Neural cell (in vitro differentiated cells): Measurements from ENCODE around the gene HS3ST5. TPM values are rescaled to one million over a fixed set of nuclear protein-coding genes. Genes with fewer than 3 reads are reported as not detected.

Experiments
- H2AFZ ChIP-seq: fragments of 200-600, 300-800 bp; sonication (generic), shearing (Covaris generic); 2 replicates; pipeline ENCODE4 v1.6.0; 2014; ENCODE audit warnings: low read depth, mild to moderate bottlenecking, antibody characterized with exemption, low read length, moderate library complexity
- H3F3A ChIP-seq: fragments of 200-600 bp; shearing (Covaris generic); 2 replicates; pipeline ENCODE4 v1.6.1; 2016; ENCODE audit warnings: mild to moderate bottlenecking, moderate library complexity, mixed read lengths, antibody characterized with exemption, low read length; ENCODE audit not compliant: insufficient read depth, poor library complexity, severe bottlenecking
- H3K27ac ChIP-seq: fragments of 200-600, 300-800 bp; sonication (generic), shearing (Covaris generic); 2 replicates; pipeline ENCODE4 v1.5.1; 2014; ENCODE audit warnings: mild to moderate bottlenecking, low read length, moderate library complexity
- H3K27me3 ChIP-seq: fragments of 300-800, 200-600 bp; sonication (generic), shearing (Covaris generic); 2 replicates; pipeline ENCODE4 v1.6.0; 2014; ENCODE audit warnings: mild to moderate bottlenecking, low read depth, low read length, moderate library complexity; ENCODE audit not compliant: insufficient read depth
- H3K36me3 ChIP-seq: fragments of 300-800, 200-600 bp; sonication (generic), shearing (Covaris generic); 2 replicates; pipeline ENCODE4 v1.5.1; 2014; ENCODE audit warnings: mild to moderate bottlenecking, antibody characterized with exemption, low read length, moderate library complexity; ENCODE audit not compliant: insufficient read depth
- H3K4me2 ChIP-seq: fragments of 300-800, 200-600 bp; sonication (generic), shearing (Covaris generic); 2 replicates; pipeline ENCODE4 v1.6.0; 2014; ENCODE audit warnings: mild to moderate bottlenecking, low read length
- H3K4me3 ChIP-seq: fragments of 300-800, 200-600 bp; sonication (generic), shearing (Covaris generic); 2 replicates; pipeline ENCODE4 v1.5.1; 2014; ENCODE audit warnings: mild to moderate bottlenecking, low read length, moderate library complexity
- H3K79me2 ChIP-seq: fragments of 200-600 bp; shearing (Covaris generic); replicated peaks from 2 replicates; pipeline ENCODE4 v1.6.0; 2014; ENCODE audit warnings: mild to moderate bottlenecking, low read length, moderate library complexity; ENCODE audit not compliant: insufficient read depth
- H3K9ac ChIP-seq: fragments of 300-800, 200-600 bp; sonication (generic), shearing (Covaris generic); 2 replicates; pipeline ENCODE4 v1.6.1; 2016; ENCODE audit warnings: mild to moderate bottlenecking, low read length, mixed read lengths
- H3K9me2 ChIP-seq: fragments of 200-600 bp; shearing (Covaris generic); 2 replicates; pipeline ENCODE4 v1.6.1; 2016; ENCODE audit warnings: mild to moderate bottlenecking, low read length, mixed read lengths; ENCODE audit not compliant: insufficient read depth
- H3K9me3 ChIP-seq: fragments of 200-600, 300-800 bp; sonication (generic), shearing (Covaris generic); 2 replicates; pipeline ENCODE4 v1.6.1; 2016; ENCODE audit warnings: mild to moderate bottlenecking, mixed run types, low read length, moderate library complexity, mixed read lengths
- H4K20me1 ChIP-seq: fragments of 200-600 bp; shearing (Covaris generic); 2 replicates; pipeline ENCODE4 v1.6.1; 2016; ENCODE audit warnings: mild to moderate bottlenecking, mixed run types; ENCODE audit not compliant: insufficient read depth
- CTCF ChIP-seq: fragments of 450-650 bp; IDR thresholded peaks from 2 replicates; pipeline ENCODE4 v1.5.1; 2014; ENCODE audit warnings: antibody characterized with exemption, mild to moderate bottlenecking, moderate library complexity; ENCODE audit not compliant: poor library complexity, severe bottlenecking
- EP300 ChIP-seq: fragments of 450-650 bp; conservative IDR thresholded peaks from 2 replicates; pipeline ENCODE4 v1.6.1; 2014; ENCODE audit warnings: antibody characterized with exemption, mild to moderate bottlenecking, moderate library complexity; ENCODE audit not compliant: poor library complexity, severe bottlenecking
- EZH2 ChIP-seq: fragments of 200-600, 300-800 bp; shearing (Covaris generic), sonication (generic); IDR thresholded peaks from 2 replicates; pipeline ENCODE4 v1.6.1; 2014; ENCODE audit warnings: antibody characterized with exemption, low read length, borderline replicate concordance, mild to moderate bottlenecking; ENCODE audit not compliant: insufficient read depth, poor library complexity, severe bottlenecking
- MXI1 ChIP-seq: fragments of 450-650 bp; conservative IDR thresholded peaks from 2 replicates; pipeline ENCODE4 v1.6.1; 2014; ENCODE audit warnings: antibody characterized with exemption, mild to moderate bottlenecking; ENCODE audit not compliant: poor library complexity, severe bottlenecking
- POLR2AphosphoS5 ChIP-seq: IDR thresholded peaks from 2 replicates; pipeline ENCODE4 v1.6.1; 2012
- RAD21 ChIP-seq: fragments of 450-650 bp; conservative IDR thresholded peaks from 2 replicates; pipeline ENCODE4 v1.6.1; 2014; ENCODE audit warnings: antibody characterized with exemption, mild to moderate bottlenecking, moderate library complexity
- REST ChIP-seq: IDR thresholded peaks from 2 replicates; pipeline ENCODE4 v1.6.1; 2012; ENCODE audit warnings: borderline replicate concordance
- SMC3 ChIP-seq: fragments of 450-650 bp; conservative IDR thresholded peaks from 2 replicates; pipeline ENCODE4 v1.6.1; 2014; ENCODE audit warnings: antibody characterized with exemption, mild to moderate bottlenecking, moderate library complexity; ENCODE audit not compliant: poor library complexity
- TAF1 ChIP-seq: IDR thresholded peaks from 2 replicates; pipeline ENCODE4 v1.6.1; 2012; ENCODE audit warnings: low read depth
- polyA plus RNA-seq: library from polyadenylated mRNA; depleted of rRNA; stranded (reverse); fragments of >200 nt; gene quantifications from 2 replicates; pipeline ENCODE4 v1.2.3, GENCODE V29; 2014

The HS3ST5 gene
- polyA plus RNA-seq, 1 donor from 2014 or later, result not detected

GRCh38 chr6:114274836-114275235, 68.0 kb downstream of the HS3ST5 start:
- no peaks in the 10 kb centered on the region for H3K36me3 ChIP-seq
- H3K79me2 ChIP-seq, result no peaks in the 10 kb centered on the region
- no peak for TF ChIP-seq SMC3
- TF ChIP-seq REST, result no peak
- TF ChIP-seq MXI1, result no peak
- TF ChIP-seq RAD21, result no peak
- TF ChIP-seq POLR2AphosphoS5, result no peak
- TF ChIP-seq CTCF, result no peak
- TF ChIP-seq TAF1, result no peak
- no peak for TF ChIP-seq EZH2
- TF ChIP-seq EP300, result no peak
- H3K4me3 ChIP-seq, result no peak overlapping the region
- H3K9me3 ChIP-seq, result no peaks in the 10 kb centered on the region
- no peak overlapping the region for H3K4me2 ChIP-seq
- no peaks in the 10 kb centered on the region for H3K27me3 ChIP-seq
- no peak overlapping the region for H2AFZ ChIP-seq
- H3K9me2 ChIP-seq, result no peaks in the 10 kb centered on the region
- H3K27ac ChIP-seq, result no peak overlapping the region
- no peak overlapping the region for H3K9ac ChIP-seq
- no peaks in the 10 kb centered on the region for H4K20me1 ChIP-seq
- no peaks in the 10 kb centered on the region for H3F3A ChIP-seq

GRCh38 chr6:114272582-114272981, 70.2 kb downstream of the HS3ST5 start:
- Histone ChIP-seq H3K4me2 (no peak overlapping the region), H3F3A (no peaks in the 10 kb centered on the region), H3K9ac (no peak overlapping the region), H3K79me2 (no peaks in the 10 kb centered on the region), H3K27me3 (no peaks in the 10 kb centered on the region), H3K4me3 (no peak overlapping the region), H3K36me3 (no peaks in the 10 kb centered on the region), H3K9me2 (no peaks in the 10 kb centered on the region), H3K27ac (no peak overlapping the region), H2AFZ (no peak overlapping the region), H4K20me1 (no peaks in the 10 kb centered on the region), H3K9me3 (no peaks in the 10 kb centered on the region)
- TF ChIP-seq MXI1 (no peak), CTCF (no peak), POLR2AphosphoS5 (no peak), RAD21 (no peak), EP300 (no peak), REST (no peak), TAF1 (no peak), EZH2 (no peak), SMC3 (no peak)
